ENCODE results near the gene ODAM. TPM values are rescaled to one million over a fixed set of nuclear protein-coding genes. Genes with fewer than 3 reads are reported as not detected.

The ODAM gene
- total RNA-seq, 1 experiment from 2014 or later = not detected

DNA sequence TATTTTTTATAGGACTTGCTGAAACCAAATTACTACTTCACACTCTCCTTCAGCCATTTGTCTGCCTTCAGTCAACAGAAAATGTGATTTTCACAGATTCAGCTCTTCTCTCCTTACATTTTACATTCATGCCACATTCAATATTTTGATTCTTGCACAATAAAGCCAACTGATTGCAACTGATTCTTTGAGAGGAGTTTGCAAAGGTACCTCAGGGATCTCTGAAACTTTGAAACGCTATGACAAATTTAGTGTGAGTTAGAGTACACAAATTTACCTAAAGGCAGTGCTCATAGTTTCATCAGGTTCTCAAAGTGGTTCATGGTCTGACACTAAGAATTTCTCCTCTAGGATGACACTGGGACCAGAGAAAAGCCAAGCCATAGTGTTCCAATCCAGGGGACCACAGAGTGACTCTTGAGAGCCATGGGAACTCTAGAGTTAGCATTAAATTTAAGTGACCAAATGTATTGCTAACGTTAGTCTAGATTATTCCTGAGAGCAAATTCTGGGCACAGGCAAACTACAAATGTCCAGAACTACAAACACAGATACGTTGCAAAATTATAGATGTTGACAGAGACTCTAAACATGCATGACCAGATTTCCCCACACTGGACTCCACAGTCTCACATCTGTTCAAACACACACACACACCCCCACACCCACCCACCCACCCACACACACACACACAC, 55.9 kb downstream of the ODAM start:
- Histone ChIP-seq H3K4me3 (replicated peaks in 1 of 2; ENCODE audit: low read depth in 1 of 2, low read length in 2 of 2) (no peak overlapping the region), H3K27ac (ENCODE audit: low read depth, low read length) (no peak overlapping the region), H3K9me2 (ENCODE audit: insufficient read depth) (no peaks in the 10 kb centered on the region), H3K27me3 (ENCODE audit: insufficient read depth, low read length) (no peaks in the 10 kb centered on the region), H3K4me2 (ENCODE audit: low read length) (no peak overlapping the region), H4K20me1 (ENCODE audit: insufficient read depth) (no peaks in the 10 kb centered on the region), H3K4me1 (ENCODE audit: control insufficient read depth in 1 of 2, insufficient read depth in 2 of 2, low read length in 2 of 2) (no peaks in the 10 kb centered on the region), H3K36me3 (ENCODE audit: control insufficient read depth in 1 of 2, insufficient read depth in 2 of 2, low read length in 2 of 2) (no peaks in the 10 kb centered on the region), H3K9ac (ENCODE audit: low read length) (no peak overlapping the region), H3K9me3 (ENCODE audit: control insufficient read depth in 1 of 2, insufficient read depth in 1 of 2, low read depth in 1 of 2, low read length in 2 of 2) (no peaks in the 10 kb centered on the region), H2AFZ (ENCODE audit: low read depth, low read length, poor library complexity, severe bottlenecking) (no peak overlapping the region), H3K79me2 (ENCODE audit: insufficient read depth, low read length) (no peaks in the 10 kb centered on the region)
- BruUV-seq (replicated peaks) = no TSS peak
- TF ChIP-seq ZNF274 (IDR thresholded peaks at IDR 0.05; ENCODE audit: low read depth, low read length) = no peak
- TF ChIP-seq ELF1 (IDR thresholded peaks at IDR 0.05; ENCODE audit: borderline replicate concordance, low read depth) = no peak
- TF ChIP-seq TCF7L2 (IDR thresholded peaks at IDR 0.05; ENCODE audit: borderline replicate concordance, extremely low read depth, insufficient read depth, insufficient read length) = no peak
- TF ChIP-seq POLR2AphosphoS5 (IDR thresholded peaks at IDR 0.05; ENCODE audit: low read depth, low read length) = no peak
- TF ChIP-seq, protein P1, sequence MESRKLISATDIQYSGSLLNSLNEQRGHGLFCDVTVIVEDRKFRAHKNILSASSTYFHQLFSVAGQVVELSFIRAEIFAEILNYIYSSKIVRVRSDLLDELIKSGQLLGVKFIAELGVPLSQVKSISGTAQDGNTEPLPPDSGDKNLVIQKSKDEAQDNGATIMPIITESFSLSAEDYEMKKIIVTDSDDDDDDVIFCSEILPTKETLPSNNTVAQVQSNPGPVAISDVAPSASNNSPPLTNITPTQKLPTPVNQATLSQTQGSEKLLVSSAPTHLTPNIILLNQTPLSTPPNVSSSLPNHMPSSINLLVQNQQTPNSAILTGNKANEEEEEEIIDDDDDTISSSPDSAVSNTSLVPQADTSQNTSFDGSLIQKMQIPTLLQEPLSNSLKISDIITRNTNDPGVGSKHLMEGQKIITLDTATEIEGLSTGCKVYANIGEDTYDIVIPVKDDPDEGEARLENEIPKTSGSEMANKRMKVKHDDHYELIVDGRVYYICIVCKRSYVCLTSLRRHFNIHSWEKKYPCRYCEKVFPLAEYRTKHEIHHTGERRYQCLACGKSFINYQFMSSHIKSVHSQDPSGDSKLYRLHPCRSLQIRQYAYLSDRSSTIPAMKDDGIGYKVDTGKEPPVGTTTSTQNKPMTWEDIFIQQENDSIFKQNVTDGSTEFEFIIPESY (IDR thresholded peaks at IDR 0.05; ENCODE audit: extremely low read depth, insufficient replicate concordance, low read length) = no peak
- TF ChIP-seq EZH2phosphoT487 (IDR thresholded peaks at IDR 0.05; ENCODE audit: borderline replicate concordance) = no peak
- TF ChIP-seq FOSL1 (IDR thresholded peaks at IDR 0.05; ENCODE audit: low read depth) = no peak
- TF ChIP-seq, protein P2, sequence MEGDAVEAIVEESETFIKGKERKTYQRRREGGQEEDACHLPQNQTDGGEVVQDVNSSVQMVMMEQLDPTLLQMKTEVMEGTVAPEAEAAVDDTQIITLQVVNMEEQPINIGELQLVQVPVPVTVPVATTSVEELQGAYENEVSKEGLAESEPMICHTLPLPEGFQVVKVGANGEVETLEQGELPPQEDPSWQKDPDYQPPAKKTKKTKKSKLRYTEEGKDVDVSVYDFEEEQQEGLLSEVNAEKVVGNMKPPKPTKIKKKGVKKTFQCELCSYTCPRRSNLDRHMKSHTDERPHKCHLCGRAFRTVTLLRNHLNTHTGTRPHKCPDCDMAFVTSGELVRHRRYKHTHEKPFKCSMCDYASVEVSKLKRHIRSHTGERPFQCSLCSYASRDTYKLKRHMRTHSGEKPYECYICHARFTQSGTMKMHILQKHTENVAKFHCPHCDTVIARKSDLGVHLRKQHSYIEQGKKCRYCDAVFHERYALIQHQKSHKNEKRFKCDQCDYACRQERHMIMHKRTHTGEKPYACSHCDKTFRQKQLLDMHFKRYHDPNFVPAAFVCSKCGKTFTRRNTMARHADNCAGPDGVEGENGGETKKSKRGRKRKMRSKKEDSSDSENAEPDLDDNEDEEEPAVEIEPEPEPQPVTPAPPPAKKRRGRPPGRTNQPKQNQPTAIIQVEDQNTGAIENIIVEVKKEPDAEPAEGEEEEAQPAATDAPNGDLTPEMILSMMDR (IDR thresholded peaks at IDR 0.05 in 2 of 3, conservative IDR thresholded peaks at IDR 0.05 in 1 of 3; ENCODE audit: borderline replicate concordance in 1 of 3, insufficient read depth in 1 of 3, low read depth in 2 of 3, low read length in 2 of 3) = no peak
- TF ChIP-seq YY1 (IDR thresholded peaks at IDR 0.05; ENCODE audit: extremely low read depth, insufficient replicate concordance, low read depth, low read length) = no peak
- TF ChIP-seq POLR2A (IDR thresholded peaks at IDR 0.05; ENCODE audit: borderline replicate concordance, extremely low read depth, insufficient read depth, insufficient read length) = no peak
- TF ChIP-seq SIN3A (IDR thresholded peaks at IDR 0.05; ENCODE audit: low read depth) = no peak
- TF ChIP-seq SRF (IDR thresholded peaks at IDR 0.05; ENCODE audit: low read depth) = no peak
- TF ChIP-seq JUND (IDR thresholded peaks at IDR 0.05) = no peak
- TF ChIP-seq, protein P3, sequence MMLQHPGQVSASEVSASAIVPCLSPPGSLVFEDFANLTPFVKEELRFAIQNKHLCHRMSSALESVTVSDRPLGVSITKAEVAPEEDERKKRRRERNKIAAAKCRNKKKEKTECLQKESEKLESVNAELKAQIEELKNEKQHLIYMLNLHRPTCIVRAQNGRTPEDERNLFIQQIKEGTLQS (IDR thresholded peaks at IDR 0.05) = no peak
- TF ChIP-seq, protein P4, sequence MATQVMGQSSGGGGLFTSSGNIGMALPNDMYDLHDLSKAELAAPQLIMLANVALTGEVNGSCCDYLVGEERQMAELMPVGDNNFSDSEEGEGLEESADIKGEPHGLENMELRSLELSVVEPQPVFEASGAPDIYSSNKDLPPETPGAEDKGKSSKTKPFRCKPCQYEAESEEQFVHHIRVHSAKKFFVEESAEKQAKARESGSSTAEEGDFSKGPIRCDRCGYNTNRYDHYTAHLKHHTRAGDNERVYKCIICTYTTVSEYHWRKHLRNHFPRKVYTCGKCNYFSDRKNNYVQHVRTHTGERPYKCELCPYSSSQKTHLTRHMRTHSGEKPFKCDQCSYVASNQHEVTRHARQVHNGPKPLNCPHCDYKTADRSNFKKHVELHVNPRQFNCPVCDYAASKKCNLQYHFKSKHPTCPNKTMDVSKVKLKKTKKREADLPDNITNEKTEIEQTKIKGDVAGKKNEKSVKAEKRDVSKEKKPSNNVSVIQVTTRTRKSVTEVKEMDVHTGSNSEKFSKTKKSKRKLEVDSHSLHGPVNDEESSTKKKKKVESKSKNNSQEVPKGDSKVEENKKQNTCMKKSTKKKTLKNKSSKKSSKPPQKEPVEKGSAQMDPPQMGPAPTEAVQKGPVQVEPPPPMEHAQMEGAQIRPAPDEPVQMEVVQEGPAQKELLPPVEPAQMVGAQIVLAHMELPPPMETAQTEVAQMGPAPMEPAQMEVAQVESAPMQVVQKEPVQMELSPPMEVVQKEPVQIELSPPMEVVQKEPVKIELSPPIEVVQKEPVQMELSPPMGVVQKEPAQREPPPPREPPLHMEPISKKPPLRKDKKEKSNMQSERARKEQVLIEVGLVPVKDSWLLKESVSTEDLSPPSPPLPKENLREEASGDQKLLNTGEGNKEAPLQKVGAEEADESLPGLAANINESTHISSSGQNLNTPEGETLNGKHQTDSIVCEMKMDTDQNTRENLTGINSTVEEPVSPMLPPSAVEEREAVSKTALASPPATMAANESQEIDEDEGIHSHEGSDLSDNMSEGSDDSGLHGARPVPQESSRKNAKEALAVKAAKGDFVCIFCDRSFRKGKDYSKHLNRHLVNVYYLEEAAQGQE (IDR thresholded peaks at IDR 0.05; ENCODE audit: low read depth) = no peak
- TF ChIP-seq SP1 (IDR thresholded peaks at IDR 0.05; ENCODE audit: low read depth) = no peak
- TF ChIP-seq EZH2 (IDR thresholded peaks at IDR 0.05) = no peak
- no peak for TF ChIP-seq RAD21 (IDR thresholded peaks at IDR 0.05; ENCODE audit: low read depth)
- CTCF ChIA-PET = no interaction called here
- POLR2A ChIA-PET = no interaction called here
- intact Hi-C loops (cut with micrococcal nuclease) = no loop called here
- DNase-seq (ENCODE audit: low read depth, low spot score) (no peak), ATAC-seq (no peak)
- RAD21 ChIA-PET (ENCODE audit: low non-redundant PET in 1 of 2, low total read pairs in 2 of 2, uncharacterized antibody in 2 of 2, unreplicated experiment in 2 of 2) = no interaction called here

All from HCT116 (cell line).